Adrenal gland (tissue), 12 donors: ENCODE data around the gene DIS3L. TPM values are rescaled to one million over a fixed set of nuclear protein-coding genes. Genes with fewer than 3 reads are reported as not detected.

Experiments used
- DNase-seq, 7 donors: peaks; one replicate each; pipeline ENCODE4 v3.0.0-alpha.2; 2019 to 2020
- H3K27ac ChIP-seq, 5 donors: fragments of 200-600 bp; sonication (generic) in 4 of 5; 1 replicate in 3 of 5; 2 replicates in 2 of 5; pipeline versions ENCODE4 v1.5.1 to v1.8.0; 2016 to 2020; ENCODE audit warnings: mild to moderate bottlenecking in 1 of 5
- H3K27me3 ChIP-seq: fragments of 200-600 bp; 2 replicates; pipeline ENCODE4 v1.8.0; 2021
- H3K36me3 ChIP-seq, 2 donors: fragments of 200-600 bp; replicated peaks in 1 of 2; 1 replicate in 1 of 2; 2 replicates in 1 of 2; pipeline versions ENCODE4 v1.5.1 to v1.8.0; 2018 to 2022
- H3K4me1 ChIP-seq, 2 donors: fragments of 200-600 bp; replicated peaks in 1 of 2; 1 replicate in 1 of 2; 2 replicates in 1 of 2; pipeline versions ENCODE4 v1.5.1 to v1.8.0; 2018 to 2021
- H3K4me3 ChIP-seq, 4 donors: fragments of 200-600 bp; sonication (generic) in 3 of 4; one replicate each; pipeline ENCODE4 v1.5.1; 2016 to 2018
- H3K9me3 ChIP-seq, 3 donors: fragments of 200-600 bp; sonication (generic) in 1 of 3; replicated peaks in 1 of 3; 1 replicate in 2 of 3; 2 replicates in 1 of 3; pipeline versions ENCODE4 v1.5.1 to v1.8.0; 2016 to 2021
- CTCF ChIP-seq, 6 experiments: fragments of 450-650 bp in 4 of 6; fragments of 200-600 bp in 2 of 6; sonication (generic) in 1 of 6; IDR thresholded peaks; 1 replicate in 5 of 6; 2 replicates in 1 of 6; pipeline versions ENCODE4 v1.5.1 to v1.8.0; 2016 to 2021; ENCODE audit warnings: antibody characterized with exemption in 6 of 6, mild to moderate bottlenecking in 2 of 6, moderate library complexity in 1 of 6
- POLR2A ChIP-seq, 2 donors: fragments of 450-650 bp; IDR thresholded peaks; one replicate each; pipeline ENCODE4 v1.6.1; 2017; ENCODE audit warnings: antibody characterized with exemption in 2 of 2, mild to moderate bottlenecking in 2 of 2, moderate library complexity in 1 of 2
- WGBS, 4 donors: extraction: QIAGEN DNeasy Blood & Tissue Kit in 2 of 4; methylation state at CpG; one replicate each; pipeline versions ENCODE4 v1.1.5 to v1.1.7; 2013 to 2017; 5-methylcytosine and 5-hydroxymethylcytosine counted together
- intact Hi-C, 2 donors: fragments of 100-400 bp; cut with DNase I; formaldehyde crosslinking; loops; one replicate each; pipeline versions ENCODE4 v1.14.1 to v1.15.0; 2022 to 2023
- polyA plus RNA-seq, 3 donors: library from polyadenylated mRNA; stranded (reverse); fragments of 200-250 nt in 2 of 3; fragments of 350-450 nt in 1 of 3; fragmentation: Illumina TruSeq in 1 of 3; extraction: RNeasy Lipid Tissue Mini Kit (QIAGEN cat#74804) in 1 of 3; gene quantifications; one replicate each; pipeline ENCODE4 v1.2.3, GENCODE V29; 2013 to 2014
- total RNA-seq, 9 donors: library from RNA; depleted of rRNA in 4 of 9; stranded (reverse); fragments of >200 nt in 4 of 9; fragments of 120-200 nt in 1 of 9; fragmentation: NEBNext Ultra II Directional in 1 of 9; extraction: Animal tissue kit (Norgen Biotek cat#: 25700) in 1 of 9; gene quantifications; one replicate each; pipeline versions ENCODE4 v1.1.0 to v1.2.4, GENCODE V29; 2013 to 2023
- donor health status: healthy with polysubstance abuse.
- donor health status: Bipolar disorder and iron deficiency.
- donor health status: DM: yes; HTN: yes; CAD: no.
- donor health status: DM: no; HTN: no; CAD: no.
- donor health status: DM: no; HTN: no; CAD: no.
- donor health status: DM: yes; HTN: yes; CAD: no.

DIS3L gene
- total and polyA plus RNA-seq, 12 donors, result 11.3 to 67.2 (median 39.9) TPM

GRCh38 chr15:66362776-66363175 is 69.4 kb downstream of the DIS3L start:
- no peak for TF ChIP-seq CTCF (IDR thresholded peaks at IDR 0.05)
- no peak for TF ChIP-seq POLR2A (IDR thresholded peaks at IDR 0.05)
- Histone ChIP-seq H3K9me3 (no peaks in the 10 kb centered on the region), H3K27ac (no peak overlapping the region), H3K4me1 (peaks cover 0 to 3% of the 10 kb centered on the region in 2 donors), H3K36me3 (no peaks in the 10 kb centered on the region), H3K27me3 (no peaks in the 10 kb centered on the region), H3K4me3 (no peak overlapping the region)
- no peak for DNase-seq
- intact Hi-C loops, result no loop called here
- whole genome bisulfite sequencing, 4 donors, result 92 to 100% (median 97%) methylated on average over 1 of the region's 1 CpG

GRCh38 chr15:66364944-66365528 is 71.7 kb downstream of the DIS3L start:
- intact Hi-C loops, result no loop called here
- Histone ChIP-seq H3K27me3 (no peaks in the 10 kb centered on the region), H3K27ac (no peak overlapping the region), H3K9me3 (no peaks in the 10 kb centered on the region), H3K4me1 (peaks cover 3 to 5% of the 10 kb centered on the region in 2 donors), H3K4me3 (no peak overlapping the region), H3K36me3 (no peaks in the 10 kb centered on the region)
- peak in 1 of 7 donors; percentile 8 for DNase-seq
- WGBS, 4 donors, result 76 to 83% (median 78%) methylated on average over 3 of the region's 3 CpGs
- no peak for TF ChIP-seq CTCF (IDR thresholded peaks at IDR 0.05)
- TF ChIP-seq POLR2A (IDR thresholded peaks at IDR 0.05), result no peak

- TF ChIP-seq CTCF (IDR thresholded peaks at IDR 0.05), result no peak
- TF ChIP-seq POLR2A (IDR thresholded peaks at IDR 0.05), result no peak
- no peaks in the 10 kb centered on the region for H3K27me3 ChIP-seq
- peak overlapping the region; percentile 8 to 93 (median 52) for H3K27ac ChIP-seq
- peak overlapping the region in 2 of 4 donors; percentile 11 to 61 for H3K4me3 ChIP-seq
- H3K4me1 ChIP-seq, result peaks cover 3 to 5% of the 10 kb centered on the region in 2 donors
- no peaks in the 10 kb centered on the region for H3K36me3 ChIP-seq
- intact Hi-C loops, result no loop called here
- 12 to 24% (median 19%) methylated on average over 12 of the region's 12 CpGs for WGBS, 4 donors
- peak in 1 of 7 donors; percentile 17 for DNase-seq
- no peaks in the 10 kb centered on the region for H3K9me3 ChIP-seq
Measured at GRCh38 chr15:66369773-66370651, 76.6 kb downstream of the DIS3L start.

- TF ChIP-seq CTCF (IDR thresholded peaks at IDR 0.05) (no peak), POLR2A (IDR thresholded peaks at IDR 0.05) (no peak)
- WGBS, 4 donors, result 95 to 99% (median 98%) methylated on average over 4 of the region's 4 CpGs
- intact Hi-C loops, result no loop called here
- Histone ChIP-seq H3K4me3 (no peak overlapping the region), H3K27me3 (no peaks in the 10 kb centered on the region), H3K9me3 (no peaks in the 10 kb centered on the region), H3K4me1 (peaks cover 0 to 5% of the 10 kb centered on the region in 2 donors), H3K36me3 (no peaks in the 10 kb centered on the region), H3K27ac (no peak overlapping the region)
- no peak for DNase-seq
Measured at GRCh38 chr15:66374179-66374578, 80.8 kb downstream of the DIS3L start.
